Mesendoderm (in vitro differentiated cells): ENCODE data around the gene ZRSR2.
A peak's percentile ranks its signal among the peaks of the same experiment; 100 is the strongest.

Experiments
- DNase-seq: peaks from one replicate; pipeline ENCODE4 v3.0.0; 2013
- H2AK5ac ChIP-seq: 2 replicates; pipeline ENCODE4 v1.6.1; 2013; ENCODE audit warnings: low read length, inconsistent platforms
- H2BK120ac ChIP-seq: 2 replicates; pipeline ENCODE4 v1.6.1; 2013; ENCODE audit warnings: low read depth, mild to moderate bottlenecking, low read length, moderate library complexity, mixed read lengths
- H2BK15ac ChIP-seq: replicated peaks from 2 replicates; pipeline ENCODE4 v1.6.1; 2013; ENCODE audit warnings: low read depth, mild to moderate bottlenecking, moderate library complexity
- H2BK5ac ChIP-seq: 2 replicates; pipeline ENCODE4 v1.6.1; 2013; ENCODE audit warnings: low read length, inconsistent platforms
- H3K18ac ChIP-seq: 2 replicates; pipeline ENCODE4 v1.6.1; 2013; ENCODE audit warnings: mild to moderate bottlenecking, low read length, mixed read lengths
- H3K23ac ChIP-seq: one replicate; pipeline ENCODE4 v1.6.1; 2013; ENCODE audit warnings: low read length
- H3K27ac ChIP-seq: 2 replicates; pipeline ENCODE4 v1.5.1; 2013; ENCODE audit warnings: low read depth, mild to moderate bottlenecking, inconsistent platforms, low read length, moderate library complexity
- H3K27me3 ChIP-seq: 2 replicates; pipeline ENCODE4 v1.6.1; 2013; ENCODE audit warnings: low read length, control low read depth, mild to moderate bottlenecking, inconsistent platforms; ENCODE audit not compliant: insufficient read depth, poor library complexity
- H3K36me3 ChIP-seq: 2 replicates; pipeline ENCODE4 v1.6.1; 2013; ENCODE audit warnings: low read length, inconsistent platforms; ENCODE audit not compliant: control insufficient read depth, insufficient read depth
- H3K4ac ChIP-seq: one replicate; pipeline ENCODE4 v1.6.1; 2013; ENCODE audit warnings: low read depth, mild to moderate bottlenecking, low read length, moderate library complexity
- H3K4me1 ChIP-seq: 2 replicates; pipeline ENCODE4 v1.6.1; 2013; ENCODE audit warnings: low read depth, low read length, inconsistent platforms; ENCODE audit not compliant: control insufficient read depth
- H3K4me2 ChIP-seq: 2 replicates; pipeline ENCODE4 v1.6.1; 2013; ENCODE audit warnings: low read length
- H3K4me3 ChIP-seq: 2 replicates; pipeline ENCODE4 v1.5.1; 2013; ENCODE audit warnings: mild to moderate bottlenecking, low read length
- H3K56ac ChIP-seq: one replicate; pipeline ENCODE4 v1.6.1; 2013; ENCODE audit warnings: low read length
- H3K79me1 ChIP-seq: 2 replicates; pipeline ENCODE4 v1.6.1; 2013; ENCODE audit warnings: low read length, inconsistent platforms
- H3K79me2 ChIP-seq: 2 replicates; pipeline ENCODE4 v1.6.1; 2013; ENCODE audit warnings: mild to moderate bottlenecking, low read length; ENCODE audit not compliant: control insufficient read depth, insufficient read depth
- H3K9ac ChIP-seq: 2 replicates; pipeline ENCODE4 v1.6.1; 2013; ENCODE audit warnings: low read length, inconsistent platforms
- H4K5ac ChIP-seq: one replicate; pipeline ENCODE4 v1.6.1; 2013; ENCODE audit warnings: low read length
- H4K8ac ChIP-seq: one replicate; pipeline ENCODE4 v1.6.1; 2013; ENCODE audit warnings: low read depth, mild to moderate bottlenecking, control low read depth, low read length, moderate library complexity
- WGBS: extraction: QIAGEN DNeasy Blood & Tissue Kit; methylation state at CpG from one replicate; pipeline ENCODE4 v1.1.7; 2013; ENCODE audit warnings: low lambda C conversion rate, missing lambda C conversion rate; ENCODE audit not compliant: insufficient coverage; ENCODE audit errors: extremely low coverage; 5-methylcytosine and 5-hydroxymethylcytosine counted together

Gene ZRSR2

DNA sequence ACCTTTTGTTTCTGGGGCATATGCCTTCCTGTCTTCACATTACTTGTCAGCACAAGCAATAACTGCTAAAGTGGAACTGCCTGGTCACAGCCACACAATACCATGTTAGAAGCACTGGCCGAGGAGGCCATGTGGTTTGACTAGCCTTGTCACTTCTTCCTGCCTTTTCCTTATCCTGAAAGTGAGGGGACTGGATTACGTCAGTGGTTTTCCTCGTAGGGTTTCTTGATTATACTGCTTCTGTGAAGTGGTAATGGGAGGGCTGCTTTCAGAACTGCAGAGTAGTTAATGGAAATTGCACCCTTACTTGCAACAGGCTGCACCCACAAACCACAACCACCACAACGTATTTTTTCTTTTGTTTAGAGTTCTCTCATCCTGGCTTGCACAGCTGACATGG lies 26.6 kb downstream of the ZRSR2 start:
- Histone ChIP-seq H3K56ac (peak overlapping the region; percentile 56), H2BK120ac (no peak overlapping the region), H3K36me3 (no peaks in the 10 kb centered on the region), H3K4me1 (no peaks in the 10 kb centered on the region), H3K18ac (peak overlapping the region; percentile 56), H3K23ac (no peak overlapping the region), H3K4ac (no peak overlapping the region), H4K8ac (no peak overlapping the region), H2BK15ac (no peak overlapping the region), H2AK5ac (no peak overlapping the region), H3K4me2 (no peak overlapping the region), H4K5ac (no peak overlapping the region), H3K4me3 (no peak overlapping the region), H3K27me3 (no peaks in the 10 kb centered on the region), H3K9ac (no peak overlapping the region), H3K27ac (peak overlapping the region; percentile 48), H2BK5ac (no peak overlapping the region), H3K79me1 (no peaks in the 10 kb centered on the region), H3K79me2 (no peaks in the 10 kb centered on the region)
- WGBS, result no CpG with 5 or more reads among the region's 4 CpGs
- peak; percentile 72 for DNase-seq

DNA sequence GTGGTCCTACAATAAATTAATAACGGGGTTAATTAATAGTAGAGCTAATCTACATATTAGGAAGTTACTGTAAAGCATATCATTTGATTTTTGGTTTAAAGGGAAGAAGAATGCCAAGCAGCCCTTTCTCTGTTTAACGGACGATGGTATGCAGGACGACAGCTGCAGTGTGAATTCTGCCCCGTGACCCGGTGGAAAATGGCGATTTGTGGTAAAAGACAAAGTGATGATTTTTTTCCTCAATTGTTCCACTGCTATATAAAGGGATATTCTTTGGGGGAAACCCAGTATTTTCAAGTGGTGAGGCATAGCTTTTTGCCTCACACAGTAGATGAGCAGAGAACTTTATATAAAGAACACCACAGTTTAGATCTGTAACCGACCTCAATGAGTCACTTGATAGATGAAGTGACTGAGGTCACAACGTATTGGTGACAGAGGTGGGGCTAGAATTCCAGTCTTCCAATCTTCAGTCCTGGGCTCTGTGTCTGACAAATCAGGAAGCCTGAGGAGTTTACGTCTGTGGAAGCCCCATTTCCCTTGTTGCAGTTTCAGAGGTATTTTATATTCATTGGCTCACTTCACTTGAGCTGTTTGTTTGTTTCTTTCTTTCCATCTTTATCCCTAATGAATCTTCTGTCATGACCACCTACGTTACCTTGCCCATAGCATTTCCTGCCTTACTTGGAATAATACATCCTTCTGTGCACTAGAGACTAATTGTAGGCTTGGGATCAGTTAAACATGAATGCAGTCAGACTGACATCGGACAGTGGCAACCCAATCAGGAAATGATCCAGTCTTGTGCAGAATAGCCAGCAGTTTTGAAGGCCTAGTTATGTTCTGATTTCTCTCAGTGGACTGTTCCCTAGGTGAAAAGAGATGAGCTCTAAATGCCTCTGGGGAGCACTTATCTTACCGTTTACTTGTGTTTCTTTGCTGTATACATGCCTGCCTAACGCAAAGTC lies 30.1 kb downstream of the ZRSR2 start:
- no peak overlapping the region for H2BK15ac ChIP-seq
- H4K5ac ChIP-seq, result no peak overlapping the region
- H3K36me3 ChIP-seq, result no peaks in the 10 kb centered on the region
- no peak overlapping the region for H2BK120ac ChIP-seq
- H3K4ac ChIP-seq, result no peak overlapping the region
- no peaks in the 10 kb centered on the region for H3K79me1 ChIP-seq
- no peaks in the 10 kb centered on the region for H3K27me3 ChIP-seq
- H3K18ac ChIP-seq, result no peak overlapping the region
- H3K56ac ChIP-seq, result no peak overlapping the region
- no peaks in the 10 kb centered on the region for H3K79me2 ChIP-seq
- H2AK5ac ChIP-seq, result no peak overlapping the region
- H4K8ac ChIP-seq, result no peak overlapping the region
- H3K9ac ChIP-seq, result no peak overlapping the region
- no CpG with 5 or more reads among the region's 14 CpGs for WGBS
- no peak overlapping the region for H3K4me3 ChIP-seq
- DNase-seq, result no peak
- no peak overlapping the region for H3K23ac ChIP-seq
- H2BK5ac ChIP-seq, result no peak overlapping the region
- H3K4me2 ChIP-seq, result no peak overlapping the region
- H3K27ac ChIP-seq, result no peak overlapping the region
- no peaks in the 10 kb centered on the region for H3K4me1 ChIP-seq

- H3K79me2 ChIP-seq, result no peaks in the 10 kb centered on the region
- H4K8ac ChIP-seq, result no peak overlapping the region
- H3K23ac ChIP-seq, result no peak overlapping the region
- no peaks in the 10 kb centered on the region for H3K36me3 ChIP-seq
- no peak overlapping the region for H3K4me2 ChIP-seq
- WGBS, result no CpG with 5 or more reads among the region's 23 CpGs
- no peak overlapping the region for H2AK5ac ChIP-seq
- no peak for DNase-seq
- no peak overlapping the region for H2BK5ac ChIP-seq
- H3K79me1 ChIP-seq, result no peaks in the 10 kb centered on the region
- no peak overlapping the region for H3K9ac ChIP-seq
- no peaks in the 10 kb centered on the region for H3K4me1 ChIP-seq
- no peak overlapping the region for H3K4me3 ChIP-seq
- no peak overlapping the region for H2BK15ac ChIP-seq
- H3K56ac ChIP-seq, result no peak overlapping the region
- H3K27ac ChIP-seq, result no peak overlapping the region
- H2BK120ac ChIP-seq, result no peak overlapping the region
- no peak overlapping the region for H3K18ac ChIP-seq
- H3K4ac ChIP-seq, result no peak overlapping the region
- H4K5ac ChIP-seq, result no peak overlapping the region
- no peaks in the 10 kb centered on the region for H3K27me3 ChIP-seq
Observed at GRCh38 chrX:15822922-15823321, 32.6 kb downstream of the ZRSR2 start.

DNA sequence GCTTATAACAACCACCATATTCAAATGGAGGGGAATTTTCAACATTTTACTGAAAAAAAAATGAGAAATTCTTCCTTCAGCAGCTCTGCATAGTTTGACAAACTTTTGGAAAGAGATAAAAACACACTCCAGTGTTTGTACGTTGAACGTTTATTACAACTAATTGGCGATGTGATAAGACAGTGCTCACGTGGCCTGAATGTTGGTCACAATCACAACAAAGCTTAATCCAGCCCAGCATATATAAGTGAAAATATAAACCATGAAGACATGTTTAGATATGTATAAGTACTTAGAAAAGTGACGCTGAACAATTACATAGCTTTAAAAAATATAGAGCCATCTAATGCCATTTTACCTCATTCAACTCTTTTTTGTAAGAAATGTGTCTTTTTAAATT lies 35.7 kb downstream of the ZRSR2 start:
- Histone ChIP-seq H2BK15ac (no peak overlapping the region), H3K27me3 (no peaks in the 10 kb centered on the region), H3K56ac (no peak overlapping the region), H3K79me2 (no peaks in the 10 kb centered on the region), H3K79me1 (no peaks in the 10 kb centered on the region), H3K9ac (no peak overlapping the region), H2AK5ac (no peak overlapping the region), H3K4me1 (no peaks in the 10 kb centered on the region), H3K18ac (no peak overlapping the region), H2BK5ac (no peak overlapping the region), H2BK120ac (no peak overlapping the region), H3K4me3 (no peak overlapping the region), H3K4me2 (no peak overlapping the region), H3K36me3 (no peaks in the 10 kb centered on the region), H3K27ac (no peak overlapping the region), H4K5ac (no peak overlapping the region), H3K23ac (no peak overlapping the region), H4K8ac (no peak overlapping the region), H3K4ac (no peak overlapping the region)
- no peak for DNase-seq
- no CpG with 5 or more reads among the region's 5 CpGs for WGBS

- Histone ChIP-seq H3K4ac (no peak overlapping the region), H2BK5ac (no peak overlapping the region), H3K79me1 (no peaks in the 10 kb centered on the region), H2BK15ac (no peak overlapping the region), H3K27me3 (no peaks in the 10 kb centered on the region), H3K4me2 (no peak overlapping the region), H2AK5ac (no peak overlapping the region), H3K9ac (no peak overlapping the region), H3K36me3 (no peaks in the 10 kb centered on the region), H4K5ac (no peak overlapping the region), H3K79me2 (no peaks in the 10 kb centered on the region), H3K18ac (no peak overlapping the region), H3K4me3 (no peak overlapping the region), H3K27ac (no peak overlapping the region), H3K23ac (no peak overlapping the region), H3K56ac (no peak overlapping the region), H3K4me1 (no peaks in the 10 kb centered on the region), H4K8ac (no peak overlapping the region), H2BK120ac (no peak overlapping the region)
- no CpG with 5 or more reads among the region's 1 CpG for WGBS
- no peak for DNase-seq
Observed at GRCh38 chrX:15829217-15829616, 38.9 kb downstream of the ZRSR2 start.
